HG03442 (cell line): ENCODE measurements around the gene TCF23.

Experiments used
- ATAC-seq: cut with Tn5 transposase; IDR thresholded peaks from one replicate; pipeline ENCODE4 v1.9.1; 2021; ENCODE audit warnings: mild to moderate bottlenecking, moderate library complexity; ENCODE audit not compliant: unreplicated experiment

Gene TCF23

DNA sequence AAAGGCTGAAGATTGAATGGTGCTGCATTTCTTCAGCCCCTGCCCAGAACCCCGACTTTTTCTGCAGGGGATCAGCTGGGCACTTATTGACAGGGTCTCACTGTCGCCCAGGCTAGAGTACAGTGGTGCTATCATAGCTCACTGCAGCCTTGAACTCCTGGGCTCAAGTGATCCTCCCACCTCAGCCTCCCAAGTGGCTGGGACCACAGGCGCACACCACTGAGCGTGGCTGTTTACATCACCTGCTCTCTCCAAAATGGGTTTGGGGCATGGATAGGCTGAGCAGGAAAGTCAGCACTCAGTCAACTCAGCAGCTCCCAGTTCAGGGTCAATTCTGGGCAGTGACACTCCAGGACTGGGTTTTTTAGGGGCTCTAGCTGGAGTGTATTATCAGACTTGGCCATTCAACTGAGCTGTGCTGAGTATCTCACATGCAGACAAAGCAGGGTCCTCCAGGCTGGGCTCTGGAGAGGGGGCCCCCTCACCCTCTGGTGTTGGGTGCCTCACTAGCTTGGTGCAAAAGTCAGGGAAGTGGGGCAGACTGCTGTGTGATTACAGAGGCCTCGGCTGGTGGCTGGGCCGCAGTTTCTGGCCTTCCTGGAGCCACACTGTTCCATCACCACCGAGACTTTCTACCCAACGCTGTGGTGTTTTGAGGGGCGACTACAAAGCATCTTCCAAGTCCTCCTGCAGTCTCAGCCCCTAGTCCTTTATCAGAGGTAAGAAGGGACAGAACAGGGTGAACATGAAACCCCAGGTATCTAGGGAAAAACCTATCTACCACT is 20.7 kb upstream of the TCF23 start:
- no peak for ATAC-seq

DNA sequence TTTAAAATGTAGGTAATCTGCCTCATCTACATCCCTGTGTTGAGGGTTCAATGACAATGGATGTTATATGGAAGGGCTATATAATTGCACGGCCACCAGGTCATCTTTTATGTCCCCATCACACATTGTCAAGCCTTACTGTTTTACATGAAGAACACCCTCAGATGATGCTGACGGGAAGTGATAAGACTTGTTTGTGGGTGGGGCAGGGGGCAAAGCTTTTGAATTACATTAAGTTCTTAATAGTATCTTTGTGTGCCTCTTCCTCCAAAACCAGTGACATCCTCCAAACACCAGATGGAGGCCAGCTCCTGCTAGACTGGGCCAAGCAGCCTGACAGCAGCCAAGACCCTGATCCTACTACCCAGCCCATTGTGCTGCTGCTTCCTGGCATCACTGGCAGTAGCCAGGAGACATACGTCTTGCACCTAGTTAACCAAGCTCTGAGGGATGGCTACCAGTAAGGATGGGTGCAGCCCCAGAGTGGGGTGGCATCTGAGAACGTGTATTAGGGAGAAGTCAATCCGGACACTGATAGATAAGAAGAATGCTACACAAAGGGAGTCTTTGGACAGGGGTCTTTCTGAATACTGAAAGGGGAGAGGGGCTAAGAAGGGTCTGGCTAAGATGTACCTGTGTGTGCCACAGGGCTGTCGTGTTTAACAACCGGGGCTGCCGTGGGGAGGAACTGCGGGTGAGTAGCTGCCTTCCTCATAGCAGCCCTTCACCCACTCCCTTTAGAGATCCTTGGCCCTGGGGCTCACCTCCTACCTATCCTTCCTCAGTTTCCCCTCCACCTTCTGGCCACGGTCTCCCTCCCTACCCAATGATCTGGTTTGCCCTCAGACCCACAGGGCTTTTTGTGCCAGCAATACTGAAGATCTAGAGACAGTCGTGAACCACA is 19.9 kb upstream of the TCF23 start:
- no peak for ATAC-seq

GRCh38 chr2:27130396-27130795 is 18.4 kb upstream of the TCF23 start:
- no peak for ATAC-seq

- no peak for ATAC-seq
These were observed 17.4 kb upstream of the TCF23 start for GRCh38 chr2:27131429-27131828.

DNA sequence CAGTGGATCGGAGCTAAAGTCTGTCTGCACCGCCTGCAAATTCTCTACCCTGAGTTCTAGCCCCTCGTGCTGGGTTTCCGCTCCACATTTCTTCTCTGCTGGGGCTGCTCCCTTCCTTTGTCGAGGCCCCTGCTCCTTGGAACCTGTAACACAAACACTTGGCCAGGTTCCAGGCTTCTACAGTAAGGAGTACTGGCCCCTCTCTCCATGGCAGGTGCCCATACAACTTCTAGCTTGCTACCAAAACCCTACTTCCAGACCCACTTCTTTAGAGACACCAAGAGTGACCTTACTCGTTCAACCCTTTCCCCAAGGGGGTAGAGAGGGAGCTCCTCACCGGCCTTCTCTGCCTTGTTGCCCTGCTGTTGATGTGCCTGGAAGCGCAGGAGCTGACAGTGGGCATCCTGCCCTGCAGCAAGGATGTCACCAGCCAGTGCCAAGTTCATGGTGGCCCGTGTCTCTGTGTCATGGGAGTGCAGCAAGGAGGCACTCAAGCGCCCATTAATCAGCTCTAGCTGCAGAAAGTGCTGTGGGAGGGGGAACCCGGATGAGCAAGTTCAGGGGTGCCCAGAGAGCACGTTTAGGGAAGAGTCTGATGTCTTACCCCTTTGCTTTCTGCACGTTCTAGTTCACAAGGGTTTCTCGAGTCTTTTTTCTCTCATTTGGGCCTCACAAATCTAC is 15.5 kb upstream of the TCF23 start:
- no peak for ATAC-seq

DNA sequence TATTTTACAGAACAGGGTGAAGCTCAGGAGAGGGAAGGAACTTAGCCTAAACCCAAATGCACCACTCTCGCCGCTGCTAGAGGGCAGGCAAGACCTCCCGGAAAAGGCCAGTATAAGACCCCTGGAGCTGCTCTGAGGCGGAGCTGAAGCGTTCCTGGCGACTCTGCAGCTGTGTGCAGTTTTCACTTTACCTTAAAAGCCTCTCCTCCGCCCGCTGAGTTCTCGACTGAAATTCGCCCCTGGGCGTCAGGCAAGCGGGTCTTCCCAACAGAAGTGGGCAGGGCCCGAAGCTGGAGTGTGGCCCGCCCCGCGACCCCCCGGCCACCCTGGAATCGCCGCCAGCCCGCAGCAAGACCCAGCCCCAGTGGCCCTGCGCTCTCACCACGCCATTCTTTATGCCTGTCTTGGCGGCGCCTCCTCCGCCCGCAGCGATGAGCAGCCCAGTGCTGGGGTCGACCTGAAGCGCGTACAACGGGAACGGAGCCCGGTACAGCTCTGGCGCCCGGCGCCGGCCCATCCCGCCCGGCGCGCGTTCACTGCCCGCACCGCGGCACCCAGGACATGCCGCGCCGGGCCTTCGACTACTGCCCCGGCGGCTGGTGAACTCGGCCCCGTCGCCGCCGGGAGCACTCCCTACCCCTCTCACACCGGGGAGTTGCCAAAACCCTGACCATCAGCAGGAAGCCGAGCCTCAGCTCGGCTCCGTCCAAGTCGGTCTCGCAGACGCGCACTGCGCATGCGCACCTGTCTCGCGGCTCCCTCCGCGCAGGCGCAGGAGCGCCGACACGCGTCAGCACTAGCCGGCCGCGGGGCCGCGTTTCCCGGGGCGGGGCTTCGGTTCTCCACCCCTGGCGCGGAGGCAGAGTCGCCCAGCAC is 14.7 kb upstream of the TCF23 start, which contains the start of gene PREB:
Gene PREB (minus strand): TSS at position 732 of the 876 bp plus-strand sequence. CDS start 215 bp downstream, at position 517.
- ATAC-seq = peak; percentile 82

GRCh38 chr2:27134781-27135477 is 13.9 kb upstream of the TCF23 start:
- ATAC-seq = no peak

DNA sequence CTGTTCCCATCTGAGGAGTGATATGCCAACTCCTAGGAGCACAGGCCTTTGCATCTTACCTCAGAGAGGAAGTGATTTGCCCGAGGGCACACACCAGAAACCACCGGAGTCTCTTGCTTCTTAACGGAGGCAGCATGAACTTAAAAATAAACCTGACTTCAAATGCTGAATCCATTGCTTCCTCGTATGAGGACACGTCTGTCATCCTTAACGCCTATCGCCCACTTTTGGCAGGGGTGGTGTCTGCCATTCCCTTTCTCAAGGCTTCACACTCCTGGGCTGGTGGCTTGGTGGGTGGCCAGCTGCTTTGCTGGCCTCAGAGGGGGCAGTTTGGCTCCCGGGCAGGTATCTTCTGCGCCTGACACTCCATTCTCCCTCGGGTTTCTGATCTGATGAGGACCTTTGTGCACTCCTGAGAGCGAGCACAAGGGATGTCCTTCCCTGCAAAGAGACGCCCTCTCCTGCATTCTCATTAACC is 13.3 kb upstream of the TCF23 start:
- no peak for ATAC-seq

DNA sequence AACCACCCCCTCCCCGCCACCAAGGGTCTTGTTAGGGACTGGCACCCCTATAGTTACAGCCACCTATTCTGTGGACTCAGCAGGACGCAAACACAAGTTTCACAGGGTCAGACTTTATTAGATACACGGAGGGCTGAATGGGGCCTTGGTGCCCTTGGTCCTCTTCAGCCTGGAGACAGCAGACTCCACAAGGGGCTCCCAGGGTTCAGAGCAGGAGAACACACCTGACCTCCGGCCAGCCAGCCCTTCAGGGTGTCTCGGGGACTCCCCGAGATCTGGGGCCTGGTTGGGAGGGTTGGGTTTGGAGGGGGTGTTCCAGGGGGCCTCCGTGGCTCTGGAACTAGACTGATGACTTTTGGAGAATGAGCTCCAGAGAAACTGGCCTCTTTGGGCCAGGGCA is 12.1 kb upstream of the TCF23 start:
- ATAC-seq = no peak

GRCh38 chr2:27137322-27137935 is 11.4 kb upstream of the TCF23 start:
- ATAC-seq = no peak

DNA sequence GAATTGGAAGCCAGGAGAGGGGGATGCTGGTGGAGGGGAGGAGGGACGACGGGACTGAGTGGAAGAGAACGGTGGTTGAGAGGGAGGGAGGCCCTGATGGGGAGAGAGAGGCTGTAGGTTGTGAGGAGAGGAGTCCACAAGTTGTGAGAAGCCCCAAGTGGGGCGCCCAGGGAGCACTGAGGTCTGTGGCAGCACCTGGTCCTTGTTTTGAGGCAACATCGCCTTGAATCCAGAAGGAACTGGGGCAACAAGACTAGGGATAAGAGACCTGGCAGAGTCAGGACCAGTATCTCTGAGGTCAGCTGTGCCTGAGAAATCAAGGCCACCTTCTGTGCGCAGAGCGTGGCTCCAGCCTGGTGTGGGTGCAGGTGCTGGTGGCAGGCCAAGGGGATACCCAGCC is 10.7 kb upstream of the TCF23 start:
- ATAC-seq = no peak

DNA sequence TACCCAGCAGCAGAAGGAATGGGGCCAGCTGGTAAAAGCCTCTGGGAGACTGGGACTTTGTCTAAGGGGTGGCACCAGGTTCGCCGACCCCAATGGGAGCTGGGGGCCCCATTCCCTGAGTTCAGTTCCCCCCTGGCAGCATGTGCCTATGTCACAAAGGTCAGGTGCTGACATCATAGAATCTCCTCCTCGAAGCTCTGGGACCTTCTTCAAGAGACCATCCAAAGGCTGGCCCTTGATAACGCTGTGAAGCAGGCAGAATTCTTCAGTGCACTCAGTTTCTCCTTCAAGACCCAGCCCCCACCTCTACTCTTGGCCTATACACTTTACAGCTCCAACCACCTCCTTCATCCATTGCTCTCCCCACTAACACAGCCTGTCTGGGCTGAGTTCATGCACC is 9.5 kb upstream of the TCF23 start, which contains the start of gene PRR30:
Gene PRR30 (minus strand): TSS at position 101 of the 400 bp plus-strand sequence. CDS start 1,081 bp downstream, outside the sequence.
- no peak for ATAC-seq

- ATAC-seq = no peak
These were observed 5.5 kb upstream of the TCF23 start for GRCh38 chr2:27143285-27143684.

DNA sequence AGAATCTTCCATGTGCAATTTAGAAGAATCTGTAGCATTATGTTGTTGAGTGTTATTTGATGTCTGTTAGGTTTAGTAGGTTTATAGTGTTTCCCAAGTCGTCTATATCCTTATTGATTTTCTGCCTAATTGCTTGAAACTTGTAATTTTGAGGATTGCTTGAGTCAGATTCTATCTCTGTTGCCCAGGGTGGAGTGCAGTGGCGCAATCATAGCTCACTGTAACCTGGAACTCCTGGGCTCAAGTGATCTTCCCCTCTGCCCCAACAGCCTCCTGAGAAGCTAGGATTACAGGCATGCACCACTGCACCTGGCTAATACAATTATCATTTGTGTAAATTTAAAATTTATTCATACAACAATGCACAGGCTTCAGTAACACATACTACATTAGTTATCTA is 3.1 kb upstream of the TCF23 start:
- ATAC-seq = no peak

DNA sequence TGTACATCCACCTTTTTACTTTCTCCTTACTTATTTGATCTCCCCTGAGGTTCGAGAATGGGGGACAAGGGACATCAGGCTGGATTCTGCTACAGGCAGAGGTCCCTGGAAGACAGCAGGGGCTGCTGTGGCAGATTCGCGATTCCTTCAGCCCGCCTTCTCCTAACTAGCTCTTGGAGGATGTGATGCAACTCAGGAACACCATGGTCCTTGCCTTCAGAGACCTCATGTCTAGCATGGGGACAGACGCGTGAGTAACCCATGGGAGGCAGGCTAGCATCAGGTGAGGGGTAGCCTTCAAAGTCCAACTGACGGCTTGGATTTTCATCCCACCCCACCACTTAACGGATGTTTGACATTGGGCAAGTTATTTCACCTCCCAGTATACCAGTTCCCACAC is 869 bp upstream of the TCF23 start:
- ATAC-seq = no peak

DNA sequence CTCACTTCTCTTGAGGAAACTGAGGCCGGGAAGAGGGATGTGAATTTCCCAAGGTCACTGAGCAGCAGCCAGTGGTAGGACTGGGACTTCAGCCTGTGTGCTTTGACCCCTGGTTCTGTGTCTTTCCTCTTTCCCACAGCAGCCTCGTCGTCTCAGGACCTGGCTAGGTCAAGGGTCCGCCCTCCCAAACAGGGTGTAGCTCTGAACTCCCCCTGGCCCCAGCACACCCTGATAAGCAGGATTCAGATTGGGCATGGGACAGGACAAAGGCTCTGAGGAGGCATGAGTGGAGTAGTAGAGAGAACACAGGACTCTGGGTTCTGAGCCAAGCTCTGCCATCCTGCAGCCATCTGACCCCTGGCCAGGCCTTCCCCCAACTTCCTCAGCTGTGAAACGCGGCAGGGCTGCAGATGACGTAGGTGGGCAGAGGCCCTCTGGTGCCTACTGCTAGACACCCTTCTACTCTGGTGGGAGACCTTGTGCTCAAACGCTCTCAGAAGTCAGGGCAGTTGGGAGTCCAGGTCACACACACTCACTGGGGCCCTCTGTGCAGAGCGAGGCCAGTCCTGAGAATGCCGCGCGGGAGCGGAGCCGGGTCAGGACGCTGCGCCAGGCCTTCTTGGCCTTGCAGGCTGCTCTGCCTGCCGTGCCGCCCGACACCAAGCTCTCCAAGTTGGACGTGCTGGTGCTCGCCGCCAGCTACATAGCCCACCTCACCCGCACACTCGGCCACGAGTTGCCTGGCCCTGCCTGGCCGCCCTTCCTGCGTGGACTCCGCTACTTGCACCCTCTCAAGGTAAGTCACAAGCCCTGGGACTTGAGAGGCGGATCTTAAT is 984 bp downstream of the TCF23 start:
- no peak for ATAC-seq

DNA sequence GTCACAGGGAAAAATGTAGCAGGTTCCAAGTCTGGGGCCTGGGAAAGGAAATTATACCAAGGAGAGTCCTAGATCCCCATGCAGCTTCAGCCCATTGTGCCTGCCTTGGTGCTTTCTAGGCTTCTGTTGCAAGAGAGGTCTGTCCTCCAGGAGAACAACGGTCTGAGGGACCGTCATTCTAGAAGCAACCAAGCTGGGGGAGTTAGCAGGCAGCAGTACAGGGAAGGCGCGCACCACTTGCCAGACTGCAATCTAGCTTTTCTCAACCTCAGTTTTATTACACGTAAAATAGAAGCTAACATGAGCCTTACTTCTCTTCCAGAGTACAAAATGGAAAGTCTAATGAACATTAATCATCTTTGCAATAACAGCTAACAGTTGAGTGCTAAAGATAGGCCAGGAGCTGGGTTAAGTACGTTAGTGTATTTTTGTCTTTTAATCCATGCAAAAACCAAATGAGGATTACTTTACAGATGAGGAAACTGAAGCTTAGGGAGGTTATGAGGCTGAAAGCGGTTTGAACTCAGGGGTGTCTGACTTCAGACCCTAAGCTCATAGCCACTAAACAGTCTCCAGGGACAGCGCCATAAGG is 1.9 kb downstream of the TCF23 start:
- no peak for ATAC-seq
